Skin of body (tissue), 2 donors: ENCODE results near the gene PTPRA. TPM values are rescaled to one million over a fixed set of nuclear protein-coding genes. Genes with fewer than 3 reads are reported as not detected.
"Not testable (repeated sequence)": the region's sequence is repeated elsewhere in the genome, so short reads cannot be mapped to it uniquely, and the experiment has no call there.

Source experiments
- DNase-seq: peaks from one replicate; lab custom pipeline; 2025; lab: John Stamatoyannopoulos, UW
- total RNA-seq: library from RNA; depleted of rRNA; stranded (reverse); fragments of >200 nt; gene quantifications from one replicate; pipeline ENCODE4 v1.2.3, GENCODE V29; 2014

PTPRA gene
- total RNA-seq, 1 donor from 2014 or later, result 56.5 TPM

DNA sequence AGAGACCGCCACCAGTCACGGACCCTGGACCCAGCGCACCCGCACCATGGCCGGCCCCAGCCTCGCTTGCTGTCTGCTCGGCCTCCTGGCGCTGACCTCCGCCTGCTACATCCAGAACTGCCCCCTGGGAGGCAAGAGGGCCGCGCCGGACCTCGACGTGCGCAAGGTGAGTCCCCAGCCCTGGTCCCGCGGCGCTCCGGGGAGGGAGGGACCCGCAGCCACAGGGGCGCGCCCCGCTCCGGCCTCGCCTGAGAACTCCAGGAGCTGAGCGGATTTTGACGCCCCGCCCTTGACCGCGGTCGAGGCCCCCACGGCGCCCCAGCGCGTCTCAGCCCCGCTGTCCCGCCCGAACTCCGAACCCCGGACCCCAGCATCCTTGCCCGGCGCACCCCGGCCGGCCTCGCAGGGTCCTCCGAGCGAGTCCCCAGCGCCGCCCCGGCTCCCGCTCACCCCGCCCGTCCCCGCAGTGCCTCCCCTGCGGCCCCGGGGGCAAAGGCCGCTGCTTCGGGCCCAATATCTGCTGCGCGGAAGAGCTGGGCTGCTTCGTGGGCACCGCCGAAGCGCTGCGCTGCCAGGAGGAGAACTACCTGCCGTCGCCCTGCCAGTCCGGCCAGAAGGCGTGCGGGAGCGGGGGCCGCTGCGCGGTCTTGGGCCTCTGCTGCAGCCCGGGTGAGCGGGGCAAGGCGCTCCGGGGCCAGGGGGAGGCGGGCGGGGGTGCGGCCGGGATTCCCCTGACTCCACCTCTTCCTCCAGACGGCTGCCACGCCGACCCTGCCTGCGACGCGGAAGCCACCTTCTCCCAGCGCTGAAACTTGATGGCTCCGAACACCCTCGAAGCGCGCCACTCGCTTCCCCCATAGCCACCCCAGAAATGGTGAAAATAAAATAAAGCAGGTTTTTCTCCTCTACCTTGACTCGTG lies 198.6 kb downstream of the PTPRA start, which contains the start of gene OXT:
Gene OXT (plus strand): TSS at position 11 of the 920 bp plus-strand sequence. CDS start 36 bp downstream, at position 47.
- peak; percentile 37 for DNase-seq

DNA sequence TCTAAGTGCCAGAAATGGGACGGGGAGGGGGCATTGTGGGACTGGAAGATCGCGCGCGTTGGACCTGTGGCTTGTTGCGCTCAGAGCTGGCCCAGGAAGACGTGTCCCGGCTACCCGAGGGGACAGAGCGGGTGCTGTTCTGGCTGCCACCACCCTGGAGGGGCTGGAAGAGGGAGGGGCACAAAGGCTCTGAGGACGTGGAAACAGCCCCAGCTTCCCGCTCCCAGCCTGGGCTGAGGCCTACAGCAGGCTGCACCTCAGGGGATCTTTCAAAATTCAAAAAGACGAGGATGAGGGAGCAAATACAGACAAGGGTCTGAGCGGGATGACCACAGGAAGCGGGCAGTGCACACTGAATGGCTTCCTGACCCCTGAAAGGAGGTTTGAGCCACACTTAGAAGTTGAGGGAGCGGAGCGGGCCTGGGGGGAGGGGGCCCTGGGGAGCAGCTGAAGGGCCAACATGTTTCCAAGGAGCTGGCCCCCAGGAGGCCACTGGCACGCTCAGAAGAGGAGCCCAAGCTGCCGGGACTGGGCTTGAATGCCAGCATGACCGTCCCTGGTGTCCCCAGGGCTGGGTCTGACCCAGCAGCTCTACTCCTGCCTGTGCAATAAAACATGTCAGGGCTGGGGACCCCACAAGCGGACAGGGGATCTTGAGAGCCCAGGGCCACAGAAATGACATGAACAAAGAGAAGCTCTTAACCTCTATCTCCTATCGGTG lies 199.4 kb downstream of the PTPRA start:
- DNase-seq, result no peak

DNA sequence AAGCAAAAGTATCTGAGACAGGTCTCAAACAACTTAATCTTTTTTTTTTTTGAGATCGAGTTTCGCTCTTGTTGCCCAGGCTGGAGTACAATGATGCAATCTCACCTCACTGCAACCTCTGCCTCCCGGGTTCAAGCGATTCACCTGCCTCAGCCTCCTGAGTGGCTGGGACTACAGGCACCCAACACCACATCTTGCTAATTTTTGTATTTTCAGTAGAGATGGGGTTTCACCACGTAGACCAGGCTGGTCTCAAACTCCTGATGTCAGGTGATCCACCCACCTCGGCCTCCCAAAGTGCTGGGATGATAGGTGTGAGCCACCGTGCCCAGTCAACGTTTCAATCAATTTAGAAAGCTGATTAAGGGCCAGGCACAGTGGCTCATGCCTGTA lies 200.0 kb downstream of the PTPRA start:
- not testable (repeated sequence) for DNase-seq

DNA sequence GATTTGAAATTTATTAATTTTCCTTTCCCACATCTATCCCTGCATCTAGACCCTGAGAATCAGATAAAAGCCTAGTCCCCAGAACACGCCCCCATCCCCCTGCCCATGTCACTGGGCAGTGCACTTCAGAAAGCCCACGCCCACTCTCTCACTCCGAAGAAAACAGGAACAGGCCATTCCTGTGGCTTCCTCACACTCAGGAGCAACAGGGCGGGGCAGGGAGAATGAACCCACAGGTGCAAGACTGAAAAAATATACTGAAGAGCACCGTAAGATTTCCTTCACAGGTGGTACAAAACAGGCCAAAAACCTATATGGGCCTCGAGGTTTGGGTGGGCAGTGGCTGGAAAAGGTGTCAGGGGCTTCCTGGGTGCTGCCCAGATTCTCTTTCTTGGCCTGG lies 201.5 kb downstream of the PTPRA start:
- no peak for DNase-seq

DNA sequence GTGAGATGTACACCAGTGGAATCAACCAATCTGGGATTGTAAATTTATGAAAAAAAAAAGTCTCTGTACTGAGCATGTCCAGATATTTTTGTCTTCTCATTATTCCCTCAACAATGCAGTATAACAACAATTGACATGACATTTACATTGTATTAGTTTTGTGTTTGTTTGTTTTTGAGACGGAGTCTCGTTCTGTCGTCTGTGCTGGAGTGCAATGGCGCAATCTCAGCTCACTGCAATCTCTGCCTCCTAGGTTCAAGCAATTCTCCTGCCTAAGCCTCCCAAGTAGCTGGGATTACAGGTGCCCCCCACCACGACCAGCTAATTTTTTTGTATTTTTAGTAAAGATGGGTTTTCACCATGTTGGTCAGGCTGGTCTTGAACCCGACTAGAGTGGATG lies 202.0 kb downstream of the PTPRA start:
- not testable (repeated sequence) for DNase-seq

DNA sequence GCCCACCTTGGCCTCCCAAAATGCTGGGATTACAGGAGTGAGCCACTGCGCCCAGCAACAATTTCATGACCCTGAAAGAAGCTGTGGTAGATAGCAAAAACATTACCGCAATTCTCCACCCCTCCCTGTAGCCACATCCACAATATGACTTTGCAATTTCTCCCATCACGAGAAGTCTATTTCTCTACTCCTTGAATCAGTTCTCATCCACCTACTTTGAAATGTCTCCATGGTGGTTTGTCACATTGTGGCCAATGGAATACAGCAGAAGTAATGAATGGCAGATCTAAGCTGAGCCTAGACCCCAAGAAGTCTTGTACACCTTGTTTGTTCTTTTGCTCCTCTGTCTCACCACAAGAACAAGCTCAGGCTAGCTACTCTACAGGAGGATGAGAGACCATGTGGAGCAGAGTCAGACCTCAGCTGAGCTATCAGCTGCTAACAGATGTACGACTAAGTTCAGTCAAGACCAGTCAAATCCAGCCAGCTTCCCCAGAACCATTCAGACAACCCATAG lies 204.4 kb downstream of the PTPRA start:
- no peak for DNase-seq

DNA sequence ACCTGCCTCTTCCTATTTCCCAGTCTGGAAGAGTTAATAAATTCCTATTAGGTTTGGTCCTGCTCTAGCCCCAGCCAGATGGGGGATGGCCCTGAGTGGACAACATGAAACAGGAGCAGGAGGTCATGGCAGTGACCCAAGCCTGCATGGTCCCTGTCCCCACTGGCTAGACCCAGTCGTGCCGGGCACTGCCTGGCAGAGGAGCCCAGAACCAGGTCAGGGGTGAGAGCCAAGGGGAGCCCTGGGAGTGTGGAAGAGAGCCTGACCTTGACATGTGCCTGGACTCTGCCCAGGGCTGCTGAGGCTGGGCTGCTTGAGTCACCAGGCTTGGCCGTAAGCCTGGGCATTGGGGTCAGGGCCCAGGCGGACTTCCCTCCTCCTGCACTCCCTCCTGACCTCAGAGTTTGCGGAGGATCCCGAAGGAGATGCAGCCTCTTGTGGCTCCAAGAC lies 207.7 kb downstream of the PTPRA start:
- DNase-seq, result no peak

DNA sequence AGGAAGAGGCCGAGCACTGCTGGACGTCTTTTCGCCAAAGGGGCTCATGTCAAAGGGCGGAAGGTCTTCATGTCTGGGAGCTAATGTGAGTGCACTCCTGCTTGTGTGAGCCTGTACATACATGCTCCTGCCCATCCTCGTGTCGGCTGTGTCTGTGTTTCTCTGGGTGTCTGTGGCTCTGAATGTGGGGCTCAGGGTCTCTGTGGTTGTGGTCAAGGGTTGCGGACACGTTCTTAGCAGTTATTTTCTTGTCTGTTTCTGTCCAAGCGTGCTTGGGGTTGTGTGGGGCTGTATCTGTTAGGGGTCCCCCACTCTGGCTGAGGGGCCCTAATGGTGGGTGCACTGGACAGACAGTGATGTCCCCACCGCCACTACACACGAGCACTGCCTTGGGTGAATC lies 208.4 kb downstream of the PTPRA start:
- DNase-seq, result no peak

DNA sequence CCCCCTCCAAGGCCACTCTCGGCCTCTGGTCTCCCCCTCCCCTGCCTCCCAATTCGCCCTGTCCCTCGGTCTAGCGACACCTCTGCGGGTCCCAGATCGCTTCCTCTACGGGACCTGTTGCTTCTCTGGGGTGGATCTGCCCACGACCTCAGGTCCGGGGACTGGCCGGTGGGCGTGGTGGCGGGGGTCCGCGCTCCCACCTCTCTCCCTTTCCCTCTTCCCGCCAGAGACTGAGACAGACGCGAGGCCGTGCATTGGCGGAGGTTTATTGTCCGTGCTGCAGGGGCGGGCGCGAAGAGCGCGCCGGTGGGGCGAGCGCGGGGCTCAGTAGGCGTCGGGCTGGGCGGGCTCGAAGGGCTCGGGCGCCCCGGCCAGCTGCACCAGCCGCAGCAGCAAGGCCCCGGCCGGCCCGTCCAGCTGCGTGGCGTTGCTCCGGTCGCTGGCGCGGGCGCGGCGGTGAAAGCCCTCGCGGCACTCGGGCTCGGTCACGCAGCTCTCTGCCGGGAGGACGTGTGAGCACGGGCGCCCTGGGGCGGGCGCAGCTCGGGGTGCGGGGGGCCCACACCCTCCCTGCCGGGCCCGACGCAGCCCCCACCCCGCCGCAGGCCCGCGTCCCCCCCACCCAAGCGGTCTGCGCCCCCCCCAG lies 209.1 kb downstream of the PTPRA start:
- DNase-seq, result no peak

DNA sequence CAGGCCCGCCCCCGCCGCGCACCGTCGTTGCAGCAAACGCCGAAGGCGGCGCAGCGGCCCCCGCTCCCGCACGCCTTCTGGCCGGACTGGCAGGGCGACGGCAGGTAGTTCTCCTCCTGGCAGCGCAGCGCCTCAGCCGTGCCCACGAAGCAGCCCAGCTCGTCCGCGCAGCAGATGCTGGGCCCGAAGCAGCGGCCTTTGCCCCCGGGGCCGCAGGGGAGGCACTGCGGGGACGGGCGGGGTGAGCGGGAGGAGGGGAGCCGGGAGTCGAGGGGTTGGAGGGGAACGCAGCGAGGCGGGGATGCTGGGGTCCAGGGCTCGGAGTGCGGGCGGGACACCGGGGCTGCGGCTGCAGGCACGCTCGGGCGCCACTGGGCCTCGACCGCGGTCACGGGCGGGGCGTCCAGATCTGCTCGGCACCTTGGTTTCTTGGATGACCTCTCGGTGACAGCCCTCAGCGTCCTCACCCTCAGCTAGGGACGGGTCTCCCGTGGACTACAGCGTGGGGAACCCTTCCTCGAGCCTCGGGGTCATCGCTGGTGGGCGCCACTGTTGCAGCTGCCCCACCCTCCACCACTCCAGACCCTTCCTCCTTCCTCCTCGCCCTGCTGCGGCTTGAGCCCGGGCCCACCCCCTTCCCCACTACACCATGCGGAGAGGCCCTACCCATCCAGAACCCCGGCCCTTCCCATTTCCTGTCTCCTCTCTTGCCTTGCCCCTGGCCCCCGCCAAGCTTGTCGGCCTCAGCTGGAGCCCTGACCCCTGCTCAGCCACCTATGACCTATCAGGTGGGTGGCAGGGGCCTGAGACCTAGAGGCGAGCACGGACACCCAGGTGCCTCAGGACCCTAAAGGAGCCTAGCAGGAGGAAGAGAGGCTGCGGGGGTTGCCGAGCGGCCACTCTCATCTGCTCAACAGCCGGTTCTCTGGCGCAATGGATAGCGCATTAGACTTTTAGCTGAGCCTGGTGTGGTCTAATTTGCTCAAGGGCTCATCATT lies 210.0 kb downstream of the PTPRA start:
- DNase-seq, result no peak

DNA sequence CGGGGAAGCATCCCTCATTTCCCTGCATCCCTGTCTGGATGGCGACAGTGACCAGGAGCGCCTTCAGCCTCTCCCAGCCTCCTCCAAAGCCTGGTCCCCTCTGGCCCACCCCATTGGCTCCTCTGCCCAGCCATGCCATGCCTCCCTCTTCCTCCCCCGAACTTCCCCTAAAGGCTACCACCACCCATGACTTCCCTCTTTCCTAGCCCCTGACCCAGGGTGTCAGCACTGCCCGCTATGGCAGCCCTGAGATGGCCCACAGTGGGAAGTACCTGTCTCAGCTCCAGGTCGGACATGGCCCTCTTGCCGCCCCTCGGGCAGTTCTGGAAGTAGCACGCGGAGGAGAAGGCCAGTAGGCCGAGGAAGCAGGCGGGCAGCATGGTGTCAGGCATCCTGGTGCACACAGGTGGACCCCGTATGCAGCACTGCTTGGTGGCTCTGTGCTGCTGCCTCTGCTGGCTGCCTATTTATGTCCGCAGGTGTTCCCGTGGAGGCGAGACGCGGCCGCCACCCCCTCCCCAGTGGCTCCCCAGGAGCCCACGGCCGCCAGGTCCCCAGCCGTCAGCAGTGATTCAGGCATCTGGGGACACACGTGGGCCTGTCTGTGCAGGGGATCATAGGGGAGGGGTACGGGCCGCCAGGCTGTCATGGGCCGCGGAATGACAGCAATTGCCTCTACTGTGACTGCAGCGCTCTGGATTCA lies 211.2 kb downstream of the PTPRA start, which contains the start of gene AVP:
Gene AVP (minus strand): TSS at position 442 of the 703 bp plus-strand sequence. CDS start 50 bp downstream, at position 392.
- no peak for DNase-seq

DNA sequence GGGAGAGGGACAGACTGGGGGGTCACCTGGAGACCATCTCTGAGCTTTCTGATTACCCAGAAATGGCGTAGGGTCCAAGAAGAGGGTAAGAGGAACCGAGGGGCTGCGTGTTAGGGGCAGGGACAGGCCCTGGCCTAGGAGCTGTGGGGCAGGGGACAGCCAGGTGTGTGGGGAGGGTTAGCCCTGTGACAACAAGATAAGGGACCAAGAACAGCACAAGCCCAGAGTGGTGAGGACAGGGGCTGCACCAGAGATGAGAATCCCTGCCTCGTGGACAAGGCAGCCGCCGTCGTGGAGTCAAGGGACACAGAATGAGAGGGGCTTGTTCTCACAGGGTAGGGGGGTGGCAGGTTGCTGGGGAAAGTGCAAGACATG lies 211.7 kb downstream of the PTPRA start:
- DNase-seq, result no peak

DNA sequence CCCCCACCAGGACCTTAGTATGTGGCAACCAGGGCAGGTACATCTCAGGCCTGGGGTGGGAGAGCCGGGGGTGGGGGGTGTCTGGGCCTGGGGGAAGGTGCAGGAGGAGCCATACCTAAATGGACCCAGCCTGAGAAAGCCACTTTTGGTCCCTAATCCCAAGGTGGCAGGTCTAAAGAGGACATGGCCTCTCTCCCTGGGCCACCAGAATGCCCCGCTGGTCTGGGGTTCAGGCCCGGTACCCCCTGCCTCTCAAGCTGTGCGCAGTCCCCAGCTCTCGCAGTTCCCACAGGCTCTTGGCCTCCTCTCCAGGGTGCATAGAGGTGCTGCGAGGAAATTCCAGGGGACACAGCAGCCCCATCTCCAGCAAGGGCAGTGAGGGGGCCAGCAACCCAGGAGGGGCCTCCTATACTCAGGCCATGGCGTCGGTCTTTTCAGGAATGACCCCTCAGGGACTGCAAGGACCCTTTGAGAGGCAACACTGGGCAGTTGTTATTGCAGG lies 212.3 kb downstream of the PTPRA start:
- DNase-seq, result no peak

DNA sequence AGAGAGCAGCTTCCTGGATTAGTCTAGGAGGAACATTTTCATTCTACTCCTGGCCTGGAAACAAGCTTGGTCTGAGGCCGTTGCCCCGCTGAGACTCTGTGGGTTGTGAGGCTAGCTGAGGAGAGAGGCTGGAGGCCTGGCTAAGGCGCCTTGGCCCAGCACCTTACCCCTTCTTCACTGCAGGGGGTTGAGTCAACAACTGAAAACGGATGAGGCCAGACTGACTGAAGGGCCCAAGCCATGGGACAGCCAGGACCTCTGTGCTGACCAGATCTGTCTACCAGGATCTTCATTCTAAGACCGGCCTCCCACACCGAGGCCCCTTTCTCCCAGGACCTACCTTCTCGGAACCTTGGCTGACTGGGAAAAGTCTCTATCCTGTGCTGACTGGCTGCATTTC lies 214.8 kb downstream of the PTPRA start:
- DNase-seq, result no peak

Other genes starting within 250 kb of the PTPRA start
- 98.3 TPM for gene NOP56, start 220.8 kb upstream of the PTPRA start, total RNA-seq
- 65.0 TPM for gene IDH3B, start 209.3 kb upstream of the PTPRA start, total RNA-seq
- 2.5 TPM for gene EBF4, start 180.7 kb upstream of the PTPRA start, total RNA-seq
- gene CPXM1, start 72.9 kb upstream of the PTPRA start, total RNA-seq, result 30.5 TPM
- gene C20orf141, start 58.5 kb upstream of the PTPRA start, total RNA-seq, result not detected
- gene TMEM239, start 57.1 kb upstream of the PTPRA start, total RNA-seq, result not detected
- 16.4 TPM for gene PCED1A, start 32.8 kb upstream of the PTPRA start, total RNA-seq
- gene VPS16, start 32.7 kb upstream of the PTPRA start, total RNA-seq, result 22.7 TPM
- gene GNRH2, start 170.1 kb downstream of the PTPRA start, total RNA-seq, result not detected
- 21.4 TPM for gene MRPS26, start 172.6 kb downstream of the PTPRA start, total RNA-seq
- not detected for gene OXT, start 198.1 kb downstream of the PTPRA start, total RNA-seq
- gene AVP, start 211.2 kb downstream of the PTPRA start, total RNA-seq, result not detected